ENCODE measurements around the gene SRSF2. TPM values are rescaled to one million over a fixed set of nuclear protein-coding genes. Genes with fewer than 3 reads are reported as not detected.

Gene SRSF2
- polyA plus RNA-seq, 2 of the 4 experiments (the other 2 are of a cell fraction) = 338 to 412 TPM

- Histone ChIP-seq H3K9me3 (no peaks in the 10 kb centered on the region), H3K27ac (no peak overlapping the region), H3K4me2 (no peak overlapping the region), H3K4me3 (no peak overlapping the region), H3K4me1 (peaks cover 9% of the 10 kb centered on the region)
- no peak for FAIRE-seq
- ChIA-PET CTCF (interaction anchor here (0.7 to 26.0 kb wide), 24 partner anchors 10 to 226 kb away, joined by 3 to 456 read pairs (median 6); partner anchors contain the start of genes JMJD6, METTL23 and PRCD), POLR2A (no interaction called here)
- TF ChIP-seq EHMT2 (IDR thresholded peaks at IDR 0.05; ENCODE audit: low read depth) (no peak), SREBF2 (IDR thresholded peaks at IDR 0.05) (no peak), RFX5 (IDR thresholded peaks at IDR 0.05) (no peak), FOXS1 (CRISPR knock-in tag; IDR thresholded peaks at IDR 0.05) (no peak), ATOH8 (CRISPR knock-in tag; IDR thresholded peaks at IDR 0.05; ENCODE audit: low read depth) (no peak), CEBPB (IDR thresholded peaks at IDR 0.05) (no peak), EP300 (IDR thresholded peaks at IDR 0.05) (no peak), ZFP36 (IDR thresholded peaks at IDR 0.05; ENCODE audit: borderline replicate concordance, partially characterized antibody) (no peak), RARB (CRISPR knock-in tag; IDR thresholded peaks at IDR 0.05) (no peak), BCL3 (IDR thresholded peaks at IDR 0.05) (no peak), CHD4 (IDR thresholded peaks at IDR 0.05; ENCODE audit: borderline replicate concordance) (no peak), HMGXB4 (CRISPR knock-in tag; IDR thresholded peaks at IDR 0.05; ENCODE audit: borderline replicate concordance) (no peak), TP53 (CRISPR knock-in tag; IDR thresholded peaks at IDR 0.05) (no peak), RAD21 (conservative IDR thresholded peaks at IDR 0.05 in 1 of 2, IDR thresholded peaks at IDR 0.05 in 1 of 2) (no peak)
- ATAC-seq = no peak
- DNase-seq (ENCODE audit: low read depth in 1 of 2, low spot score in 1 of 2) = no peak
- WGBS (ENCODE audit: missing lambda C conversion rate) = 93% methylated on average over 2 of the region's 2 CpGs
Measured at GRCh38 chr17:76715496-76715830, 21.7 kb downstream of the SRSF2 start.

- no peak for FAIRE-seq
- peak in 1 of 2 experiments; percentile 57 for DNase-seq (ENCODE audit: low read depth in 1 of 2, low spot score in 1 of 2)
- Histone ChIP-seq H3K4me1 (peaks cover 12% of the 10 kb centered on the region), H3K4me3 (no peak overlapping the region), H3K27ac (no peak overlapping the region), H3K9me3 (no peaks in the 10 kb centered on the region), H3K4me2 (no peak overlapping the region)
- ChIA-PET CTCF (interaction anchor here (0.6 to 26.0 kb wide), 33 partner anchors 11 to 1472 kb away, joined by 3 to 456 read pairs (median 5); partner anchors contain the start of genes JMJD6, METTL23, PRCD and ST6GALNAC2), POLR2A (no interaction called here)
- ATAC-seq = peak in 1 of 2 experiments; percentile 48; a peak in 3 of 6 replicates
- WGBS (ENCODE audit: missing lambda C conversion rate) = 18% methylated on average over 4 of the region's 4 CpGs
- TF ChIP-seq FOXS1 (CRISPR knock-in tag; IDR thresholded peaks at IDR 0.05) (no peak), EP300 (IDR thresholded peaks at IDR 0.05) (no peak), EHF (CRISPR knock-in tag; IDR thresholded peaks at IDR 0.05) (no peak), HDAC2 (IDR thresholded peaks at IDR 0.05) (no peak), MAZ (IDR thresholded peaks at IDR 0.05; ENCODE audit: borderline replicate concordance, low read depth, low read length) (no peak), NFE2L2 (conservative IDR thresholded peaks at IDR 0.05; ENCODE audit: low read length) (no peak), POLR2A (IDR thresholded peaks at IDR 0.05; ENCODE audit: low read length) (no peak), CHD2 (IDR thresholded peaks at IDR 0.05; ENCODE audit: low read length, partially characterized antibody) (no peak), FOSB (CRISPR knock-in tag; IDR thresholded peaks at IDR 0.05) (no peak), CBX8 (IDR thresholded peaks at IDR 0.05) (no peak), CBX2 (IDR thresholded peaks at IDR 0.05; ENCODE audit: borderline replicate concordance, low read depth) (no peak), CTCF (IDR thresholded peaks at IDR 0.05) (peak; percentile 97), HOXB13 (CRISPR knock-in tag; IDR thresholded peaks at IDR 0.05; ENCODE audit: low read depth) (no peak), SMC3 (IDR thresholded peaks at IDR 0.05) (peak; percentile 85), KDM5A (IDR thresholded peaks at IDR 0.05) (no peak), HES2 (IDR thresholded peaks at IDR 0.05) (no peak), RARB (CRISPR knock-in tag; IDR thresholded peaks at IDR 0.05) (no peak), GATA3 (IDR thresholded peaks at IDR 0.05; ENCODE audit: borderline replicate concordance) (no peak), EHMT2 (IDR thresholded peaks at IDR 0.05; ENCODE audit: low read depth) (no peak), ELK1 (IDR thresholded peaks at IDR 0.05; ENCODE audit: low read depth, low read length) (no peak), RAD21 (conservative IDR thresholded peaks at IDR 0.05 in 1 of 2, IDR thresholded peaks at IDR 0.05 in 1 of 2) (peak; percentile 77)
Measured at GRCh38 chr17:76714822-76715495, 22.2 kb downstream of the SRSF2 start.
